Measurements from ENCODE around the gene SELENOI. TPM values are rescaled to one million over a fixed set of nuclear protein-coding genes. Genes with fewer than 3 reads are reported as not detected.

The SELENOI gene
- polyA plus RNA-seq, 1 donor (not counting 4 experiments of a cell fraction or from before 2014, with no cell fraction given), result 38.1 TPM

- DNase-seq (ENCODE audit: low read depth, low spot score), result no peak
- peak; percentile 74 for FAIRE-seq
- H3K9ac ChIP-seq (ENCODE audit: control insufficient read depth, extremely low read depth, insufficient read depth, low read length), result no peak overlapping the region
Measured at GRCh38 chr2:26400723-26401122, 54.8 kb downstream of the SELENOI start.

GRCh38 chr2:26401739-26402541 is 56.0 kb downstream of the SELENOI start, which contains the start of gene DRC1:
Gene DRC1 (plus strand): TSS chr2:26401920. CDS start chr2:26401990, 70 bp downstream.
- Histone ChIP-seq H3K4me2 (ENCODE audit: control insufficient read depth, extremely low read depth, insufficient read depth, low read depth, low read length) (peak within 1 kb of the TSS; percentile 60), H3K27me3 (ENCODE audit: control insufficient read depth, extremely low read depth, insufficient read depth, low read length) (no peaks in the 10 kb centered on the region), H3K27ac (ENCODE audit: control insufficient read depth, insufficient read depth, low read length) (no peak within 1 kb of the TSS), H2AFZ (ENCODE audit: control insufficient read depth, low read length) (no peak within 1 kb of the TSS), H3K79me2 (ENCODE audit: control insufficient read depth, insufficient read depth, low read length) (no peaks in the 10 kb centered on the region), H3K9ac (ENCODE audit: control insufficient read depth, extremely low read depth, insufficient read depth, low read length) (peak within 1 kb of the TSS; percentile 15), H3K4me3 (ENCODE audit: control insufficient read depth in 2 of 3, extremely low read depth in 1 of 3, insufficient read depth in 2 of 3, low read depth in 1 of 3, low read length in 3 of 3) (peak within 1 kb of the TSS in 1 of 3 experiments; percentile 52), H4K20me1 (ENCODE audit: control insufficient read depth, extremely low read depth, insufficient read depth, low read length) (no peaks in the 10 kb centered on the region), H3K9me1 (ENCODE audit: control insufficient read depth, extremely low read depth, insufficient read depth, low read length) (no peaks in the 10 kb centered on the region), H3K9me3 (ENCODE audit: control insufficient read depth, low read depth, low read length) (no peaks in the 10 kb centered on the region), H3K4me1 (ENCODE audit: control insufficient read depth, extremely low read depth, insufficient read depth, low read length) (peaks cover 21% of the 10 kb centered on the region), H3K36me3 (ENCODE audit: control insufficient read depth in 2 of 2, extremely low read depth in 1 of 2, insufficient read depth in 2 of 2, low read length in 2 of 2) (no peaks in the 10 kb centered on the region)
- TF ChIP-seq CTCF (optimal IDR thresholded peaks at IDR 0.05 in 1 of 3, IDR thresholded peaks at IDR 0.05 in 1 of 3, conservative IDR thresholded peaks at IDR 0.05 in 1 of 3; ENCODE audit: extremely low read depth in 1 of 3, insufficient read depth in 2 of 3, low read length in 3 of 3) (no peak), EZH2 (IDR thresholded peaks at IDR 0.05; ENCODE audit: low read length) (no peak)
- dilution Hi-C loops (cut with MboI; ENCODE audit: extremely low pct_ligation_motif_present, low sequenced_read_pairs), result no loop called here
- no peak for FAIRE-seq
- DNase-seq (ENCODE audit: low read depth, low spot score), result no peak

More at GRCh38 chr2:26400723-26401122, 54.8 kb downstream of the SELENOI start:
- no peaks in the 10 kb centered on the region for H3K9me1 ChIP-seq (ENCODE audit: control insufficient read depth, extremely low read depth, insufficient read depth, low read length)
- H3K9me3 ChIP-seq (ENCODE audit: control insufficient read depth, low read depth, low read length), result no peaks in the 10 kb centered on the region
- H3K79me2 ChIP-seq (ENCODE audit: control insufficient read depth, insufficient read depth, low read length), result no peaks in the 10 kb centered on the region
- H3K4me1 ChIP-seq (ENCODE audit: control insufficient read depth, extremely low read depth, insufficient read depth, low read length), result peaks cover 21% of the 10 kb centered on the region
- no peak overlapping the region for H2AFZ ChIP-seq (ENCODE audit: control insufficient read depth, low read length)
- no peaks in the 10 kb centered on the region for H4K20me1 ChIP-seq (ENCODE audit: control insufficient read depth, extremely low read depth, insufficient read depth, low read length)
- no peak overlapping the region for H3K27ac ChIP-seq (ENCODE audit: control insufficient read depth, insufficient read depth, low read length)
- no peaks in the 10 kb centered on the region for H3K27me3 ChIP-seq (ENCODE audit: control insufficient read depth, extremely low read depth, insufficient read depth, low read length)
- peaks cover 2 to 4% of the 10 kb centered on the region in 2 experiments for H3K36me3 ChIP-seq (ENCODE audit: control insufficient read depth in 2 of 2, extremely low read depth in 1 of 2, insufficient read depth in 2 of 2, low read length in 2 of 2)
- no peak overlapping the region for H3K4me3 ChIP-seq (ENCODE audit: control insufficient read depth in 2 of 3, extremely low read depth in 1 of 3, insufficient read depth in 2 of 3, low read depth in 1 of 3, low read length in 3 of 3)
- no peak for TF ChIP-seq CTCF (optimal IDR thresholded peaks at IDR 0.05 in 1 of 3, IDR thresholded peaks at IDR 0.05 in 1 of 3, conservative IDR thresholded peaks at IDR 0.05 in 1 of 3; ENCODE audit: extremely low read depth in 1 of 3, insufficient read depth in 2 of 3, low read length in 3 of 3)
- no peak for TF ChIP-seq EZH2 (IDR thresholded peaks at IDR 0.05; ENCODE audit: low read length)
- dilution Hi-C loops (cut with MboI; ENCODE audit: extremely low pct_ligation_motif_present, low sequenced_read_pairs), result no loop called here
- H3K4me2 ChIP-seq (ENCODE audit: control insufficient read depth, extremely low read depth, insufficient read depth, low read depth, low read length), result no peak overlapping the region

Data from keratinocyte (primary cell).